NCI-H146 treated with DMSO at 0.1 percent for 48 hours (cell line): ENCODE data around the gene TMEM26.

Source experiments
- DNase-seq: peaks from one replicate; lab custom pipeline; 2025; ENCODE audit not compliant: unreplicated experiment; lab: John Stamatoyannopoulos, UW

Gene TMEM26

GRCh38 chr10:61452655-61453641 lies at the start of gene TMEM26:
Gene TMEM26, minus strand, starts transcription at chr10:61453381. Its CDS starts 300 bp downstream, at chr10:61453081.
- DNase-seq, result no peak

- no peak for DNase-seq
Measured at GRCh38 chr10:61500460-61500859, 47.3 kb upstream of the TMEM26 start.

GRCh38 chr10:61492364-61492995 lies 39.3 kb upstream of the TMEM26 start:
- no peak for DNase-seq

- DNase-seq, result no peak
Measured at GRCh38 chr10:61487506-61487905, 34.3 kb upstream of the TMEM26 start.

GRCh38 chr10:61486738-61487396 lies 33.7 kb upstream of the TMEM26 start:
- DNase-seq, result no peak

GRCh38 chr10:61486251-61486650 lies 33.1 kb upstream of the TMEM26 start:
- DNase-seq, result no peak

GRCh38 chr10:61481597-61481996 lies 28.4 kb upstream of the TMEM26 start:
- DNase-seq, result no peak

- no peak for DNase-seq
Measured at GRCh38 chr10:61480208-61480607, 27.0 kb upstream of the TMEM26 start.

- no peak for DNase-seq
Measured at GRCh38 chr10:61478621-61479312, 25.6 kb upstream of the TMEM26 start.

- no peak for DNase-seq
Measured at GRCh38 chr10:61477451-61477850, 24.3 kb upstream of the TMEM26 start.

GRCh38 chr10:61476529-61476928 lies 23.3 kb upstream of the TMEM26 start:
- no peak for DNase-seq

- DNase-seq, result no peak
Measured at GRCh38 chr10:61475449-61475873, 22.3 kb upstream of the TMEM26 start.

- DNase-seq, result no peak
Measured at GRCh38 chr10:61472090-61472674, 19.0 kb upstream of the TMEM26 start.

GRCh38 chr10:61471491-61471890 lies 18.3 kb upstream of the TMEM26 start:
- no peak for DNase-seq

- DNase-seq, result no peak
Measured at GRCh38 chr10:61470740-61471139, 17.6 kb upstream of the TMEM26 start.

GRCh38 chr10:61465901-61466632 lies 12.9 kb upstream of the TMEM26 start:
- no peak for DNase-seq

- no peak for DNase-seq
Measured at GRCh38 chr10:61465171-61465496, 12.0 kb upstream of the TMEM26 start.

GRCh38 chr10:61464461-61465170 lies 11.4 kb upstream of the TMEM26 start:
- no peak for DNase-seq
